Ectodermal cell (in vitro differentiated cells): ENCODE measurements around the gene ITIH3.

ENCODE experiments used
- H3K27ac ChIP-seq: 2 replicates; pipeline ENCODE4 v1.7.0; 2013; ENCODE audit warnings: mild to moderate bottlenecking, low read depth, low read length; ENCODE audit not compliant: insufficient read depth, poor library complexity, severe bottlenecking
- H3K27me3 ChIP-seq: 2 replicates; pipeline ENCODE4 v1.7.0; 2013; ENCODE audit warnings: mild to moderate bottlenecking, low read length; ENCODE audit not compliant: insufficient read depth, control insufficient read depth, poor library complexity, severe bottlenecking
- H3K36me3 ChIP-seq: one replicate; pipeline ENCODE4 v1.7.0; 2013; ENCODE audit warnings: low read length; ENCODE audit not compliant: control insufficient read depth, insufficient read depth
- H3K4me1 ChIP-seq: one replicate; pipeline ENCODE4 v1.7.0; 2013; ENCODE audit warnings: low read length; ENCODE audit not compliant: control insufficient read depth, insufficient read depth
- H3K4me3 ChIP-seq: 2 replicates; pipeline ENCODE4 v1.7.0; 2013; ENCODE audit warnings: low read depth, low read length, control low read depth; ENCODE audit not compliant: insufficient read depth
- H3K9me3 ChIP-seq: 2 replicates; pipeline ENCODE4 v1.7.0; 2013; ENCODE audit warnings: mild to moderate bottlenecking, low read length, moderate library complexity; ENCODE audit not compliant: control insufficient read depth
- WGBS, 2 experiments: methylation state at CpG; one replicate each; pipeline ENCODE4 v1.1.7; 2013; ENCODE audit warnings: missing lambda C conversion rate in 2 of 2; 5-methylcytosine and 5-hydroxymethylcytosine counted together

ITIH3 gene

GRCh38 chr3:52795298-52795900 lies 803 bp downstream of the ITIH3 start:
- Histone ChIP-seq H3K27me3 (no peaks in the 10 kb centered on the region), H3K4me3 (no peak overlapping the region), H3K4me1 (peaks cover 14% of the 10 kb centered on the region), H3K9me3 (no peaks in the 10 kb centered on the region), H3K36me3 (no peaks in the 10 kb centered on the region), H3K27ac (no peak overlapping the region)
- 89 to 91% methylated on average over 9 of the region's 9 CpGs for WGBS, 2 experiments

GRCh38 chr3:52796411-52796810 lies 1.8 kb downstream of the ITIH3 start:
- no peak overlapping the region for H3K27ac ChIP-seq
- no peaks in the 10 kb centered on the region for H3K27me3 ChIP-seq
- H3K9me3 ChIP-seq = no peaks in the 10 kb centered on the region
- no peaks in the 10 kb centered on the region for H3K36me3 ChIP-seq
- peaks cover 14% of the 10 kb centered on the region for H3K4me1 ChIP-seq
- H3K4me3 ChIP-seq = no peak overlapping the region
- WGBS, 2 experiments = 94% methylated on average over 9 of the region's 9 CpGs

GRCh38 chr3:52798376-52798977 lies 3.9 kb downstream of the ITIH3 start:
- H3K4me1 ChIP-seq = peaks cover 13% of the 10 kb centered on the region
- 92 to 94% methylated on average over 10 of the region's 10 CpGs for WGBS, 2 experiments

GRCh38 chr3:52798978-52799476 lies 4.4 kb downstream of the ITIH3 start:
- H3K27ac ChIP-seq = no peak overlapping the region
- no peaks in the 10 kb centered on the region for H3K36me3 ChIP-seq
- no peaks in the 10 kb centered on the region for H3K27me3 ChIP-seq
- H3K4me3 ChIP-seq = no peak overlapping the region
- WGBS, 2 experiments = 66% methylated on average over 14 of the region's 14 CpGs
- H3K4me1 ChIP-seq = peaks cover 8% of the 10 kb centered on the region
- no peaks in the 10 kb centered on the region for H3K9me3 ChIP-seq

More at GRCh38 chr3:52798376-52798977, 3.9 kb downstream of the ITIH3 start:
- no peak overlapping the region for H3K27ac ChIP-seq
- no peaks in the 10 kb centered on the region for H3K9me3 ChIP-seq
- H3K36me3 ChIP-seq = no peaks in the 10 kb centered on the region
- H3K27me3 ChIP-seq = no peaks in the 10 kb centered on the region
- H3K4me3 ChIP-seq = no peak overlapping the region

- Histone ChIP-seq H3K27ac (no peak overlapping the region), H3K4me1 (no peaks in the 10 kb centered on the region), H3K9me3 (no peaks in the 10 kb centered on the region), H3K27me3 (no peaks in the 10 kb centered on the region), H3K36me3 (no peaks in the 10 kb centered on the region), H3K4me3 (no peak overlapping the region)
- WGBS, 2 experiments = 94% methylated on average over 7 of the region's 7 CpGs
Measured at GRCh38 chr3:52800079-52800478, 5.5 kb downstream of the ITIH3 start.

- Histone ChIP-seq H3K27me3 (no peaks in the 10 kb centered on the region), H3K9me3 (no peaks in the 10 kb centered on the region), H3K36me3 (no peaks in the 10 kb centered on the region), H3K27ac (no peak overlapping the region), H3K4me1 (peaks cover 3% of the 10 kb centered on the region), H3K4me3 (no peak overlapping the region)
- WGBS, 2 experiments = 91 to 95% methylated on average over 5 of the region's 5 CpGs
Measured at GRCh38 chr3:52801839-52802238, 7.2 kb downstream of the ITIH3 start.

- no peaks in the 10 kb centered on the region for H3K36me3 ChIP-seq
- WGBS, 2 experiments = 84 to 89% methylated on average over 19 of the region's 19 CpGs
Measured at GRCh38 chr3:52805270-52806039, 10.9 kb downstream of the ITIH3 start.

GRCh38 chr3:52809149-52809548 lies 14.6 kb downstream of the ITIH3 start:
- no peaks in the 10 kb centered on the region for H3K9me3 ChIP-seq
- no peaks in the 10 kb centered on the region for H3K36me3 ChIP-seq
- H3K27me3 ChIP-seq = no peaks in the 10 kb centered on the region
- peaks cover 3% of the 10 kb centered on the region for H3K4me1 ChIP-seq
- 81 to 82% methylated on average over 2 of the region's 2 CpGs for WGBS, 2 experiments
- no peak overlapping the region for H3K4me3 ChIP-seq
- H3K27ac ChIP-seq = no peak overlapping the region

More at GRCh38 chr3:52805270-52806039, 10.9 kb downstream of the ITIH3 start:
- no peaks in the 10 kb centered on the region for H3K27me3 ChIP-seq
- H3K4me3 ChIP-seq = no peak overlapping the region
- H3K27ac ChIP-seq = no peak overlapping the region
- H3K9me3 ChIP-seq = no peaks in the 10 kb centered on the region
- H3K4me1 ChIP-seq = peaks cover 3% of the 10 kb centered on the region

- Histone ChIP-seq H3K4me1 (peaks cover 3% of the 10 kb centered on the region), H3K27ac (no peak overlapping the region), H3K36me3 (no peaks in the 10 kb centered on the region), H3K4me3 (no peak overlapping the region), H3K9me3 (no peaks in the 10 kb centered on the region), H3K27me3 (no peaks in the 10 kb centered on the region)
- 89% methylated on average over 7 of the region's 7 CpGs for WGBS, 2 experiments
Measured at GRCh38 chr3:52809662-52810377, 15.2 kb downstream of the ITIH3 start.

GRCh38 chr3:52810923-52811322 lies 16.3 kb downstream of the ITIH3 start:
- Histone ChIP-seq H3K4me1 (no peaks in the 10 kb centered on the region), H3K9me3 (no peaks in the 10 kb centered on the region), H3K27ac (no peak overlapping the region), H3K4me3 (no peak overlapping the region), H3K27me3 (no peaks in the 10 kb centered on the region), H3K36me3 (no peaks in the 10 kb centered on the region)
- 93% methylated on average over 11 of the region's 11 CpGs for WGBS, 2 experiments
